DOHH2 (cell line): Measurements from ENCODE around the gene CSTA.

Experiments used
- H3F3A ChIP-seq: fragments of 200-600 bp; sonication (generic), shearing (Covaris generic); 2 replicates; pipeline ENCODE4 v1.6.0; 2016; ENCODE audit warnings: antibody characterized with exemption, mild to moderate bottlenecking; ENCODE audit not compliant: control insufficient read depth, insufficient read depth
- H3K27ac ChIP-seq: fragments of 200-600 bp; sonication (generic); 2 replicates; pipeline ENCODE4 v1.5.1; 2014; ENCODE audit warnings: low read depth, mild to moderate bottlenecking, low read length, moderate library complexity
- H3K27me3 ChIP-seq: fragments of 200-600 bp; sonication (generic); 2 replicates; pipeline ENCODE4 v1.6.1; 2014; ENCODE audit warnings: mild to moderate bottlenecking, low read length, mixed read lengths; ENCODE audit not compliant: control insufficient read depth
- H3K36me3 ChIP-seq: fragments of 200-600 bp; sonication (generic); 2 replicates; pipeline ENCODE4 v1.6.1; 2014; ENCODE audit warnings: mild to moderate bottlenecking, low read length, moderate library complexity, mixed read lengths; ENCODE audit not compliant: control insufficient read depth
- H3K4me1 ChIP-seq: fragments of 200-600 bp; sonication (generic); 2 replicates; pipeline ENCODE4 v1.6.1; 2014; ENCODE audit warnings: mild to moderate bottlenecking, low read length, mixed read lengths; ENCODE audit not compliant: control insufficient read depth
- H3K4me2 ChIP-seq: fragments of 200-600 bp; sonication (generic); 2 replicates; pipeline ENCODE4 v1.6.0; 2014; ENCODE audit warnings: mild to moderate bottlenecking, low read length, moderate library complexity
- H3K4me3 ChIP-seq: fragments of 200-600 bp; sonication (generic); 2 replicates; pipeline ENCODE4 v1.5.1; 2014; ENCODE audit warnings: mild to moderate bottlenecking, low read length, mixed read lengths
- H3K79me2 ChIP-seq: fragments of 200-600 bp; sonication (generic); 2 replicates; pipeline ENCODE4 v1.6.1; 2014; ENCODE audit warnings: mild to moderate bottlenecking, low read length, mixed read lengths; ENCODE audit not compliant: control insufficient read depth
- H3K9me2 ChIP-seq: fragments of 200-600 bp; sonication (generic); replicated peaks from 2 replicates; pipeline ENCODE4 v1.6.1; 2014; ENCODE audit warnings: mild to moderate bottlenecking, low read length, mixed read lengths; ENCODE audit not compliant: control insufficient read depth
- H3K9me3 ChIP-seq: fragments of 200-600 bp; sonication (generic); 2 replicates; pipeline ENCODE4 v1.6.1; 2014; ENCODE audit warnings: antibody characterized with exemption, low read length, mixed read lengths; ENCODE audit not compliant: control insufficient read depth, insufficient read depth
- H4K20me1 ChIP-seq: fragments of 200-600 bp; sonication (generic); 2 replicates; pipeline ENCODE4 v1.6.0; 2014; ENCODE audit warnings: low read depth, mild to moderate bottlenecking, antibody characterized with exemption, low read length, moderate library complexity; ENCODE audit not compliant: control insufficient read depth, insufficient read depth
- EZH2phosphoT487 ChIP-seq: fragments of 200-600 bp; sonication (generic); IDR thresholded peaks from 2 replicates; pipeline ENCODE4 v1.6.1; 2017; ENCODE audit warnings: borderline replicate concordance, mild to moderate bottlenecking, antibody characterized with exemption, low read length, moderate library complexity, mixed read lengths
- TF ChIP-seq, protein P1 (sequence below): fragments of 200-600 bp; sonication (generic); IDR thresholded peaks from one replicate; pipeline ENCODE4 v1.5.1; 2014; ENCODE audit warnings: antibody characterized with exemption, mild to moderate bottlenecking, low read depth, low read length; ENCODE audit not compliant: poor library complexity, severe bottlenecking

The CSTA gene

DNA sequence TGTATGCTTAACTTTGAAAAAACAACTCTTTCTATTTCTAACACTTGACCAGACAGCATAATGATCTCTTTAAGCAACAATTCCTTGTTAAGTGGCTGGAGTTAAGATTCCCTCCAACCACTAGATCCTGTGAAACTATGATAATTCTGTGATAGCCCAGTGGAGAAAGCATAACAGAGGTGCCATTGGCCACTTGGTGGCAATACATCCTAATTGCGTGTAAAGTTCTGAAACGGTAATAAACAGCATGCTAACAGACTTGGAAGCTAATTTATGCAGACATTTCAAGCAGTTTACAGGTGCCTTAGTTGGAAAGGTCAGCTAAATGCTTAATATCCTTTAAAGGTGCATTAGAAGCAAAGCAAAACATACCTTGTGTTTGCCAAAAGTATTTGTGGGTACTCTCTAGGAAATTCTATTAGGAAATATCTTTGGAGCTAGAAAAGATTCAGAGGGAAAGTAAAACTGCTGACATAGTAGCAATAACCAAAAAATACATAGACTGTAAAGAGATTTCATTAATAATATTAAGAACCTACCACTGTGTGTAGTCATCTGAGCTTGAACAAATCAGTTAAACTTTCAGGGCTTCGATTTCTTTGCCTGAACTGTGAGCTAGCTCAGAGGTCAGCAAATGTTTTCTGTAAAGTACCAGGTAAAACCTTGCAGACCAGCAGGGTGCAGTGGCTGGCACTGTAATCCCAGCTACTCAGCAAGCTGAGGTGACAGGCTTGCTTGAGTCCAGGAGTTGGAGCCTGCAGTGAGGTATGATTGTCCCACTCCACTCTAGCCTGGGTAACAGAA, 19.0 kb upstream of the CSTA start:
- peaks cover 8% of the 10 kb centered on the region; the same call in 1 of the 2 replicates for H3K27me3 ChIP-seq
- H3K79me2 ChIP-seq: no peaks in the 10 kb centered on the region
- no peak overlapping the region for H3K4me3 ChIP-seq
- peaks cover 4% of the 10 kb centered on the region for H3K4me1 ChIP-seq
- no peak overlapping the region for H3K27ac ChIP-seq
- no peaks in the 10 kb centered on the region for H4K20me1 ChIP-seq
- H3K4me2 ChIP-seq: no peak overlapping the region
- no peaks in the 10 kb centered on the region for H3F3A ChIP-seq
- H3K36me3 ChIP-seq: no peaks in the 10 kb centered on the region
- no peaks in the 10 kb centered on the region for H3K9me2 ChIP-seq
- no peaks in the 10 kb centered on the region for H3K9me3 ChIP-seq
- no peak for TF ChIP-seq EZH2phosphoT487
- TF ChIP-seq, protein P1, sequence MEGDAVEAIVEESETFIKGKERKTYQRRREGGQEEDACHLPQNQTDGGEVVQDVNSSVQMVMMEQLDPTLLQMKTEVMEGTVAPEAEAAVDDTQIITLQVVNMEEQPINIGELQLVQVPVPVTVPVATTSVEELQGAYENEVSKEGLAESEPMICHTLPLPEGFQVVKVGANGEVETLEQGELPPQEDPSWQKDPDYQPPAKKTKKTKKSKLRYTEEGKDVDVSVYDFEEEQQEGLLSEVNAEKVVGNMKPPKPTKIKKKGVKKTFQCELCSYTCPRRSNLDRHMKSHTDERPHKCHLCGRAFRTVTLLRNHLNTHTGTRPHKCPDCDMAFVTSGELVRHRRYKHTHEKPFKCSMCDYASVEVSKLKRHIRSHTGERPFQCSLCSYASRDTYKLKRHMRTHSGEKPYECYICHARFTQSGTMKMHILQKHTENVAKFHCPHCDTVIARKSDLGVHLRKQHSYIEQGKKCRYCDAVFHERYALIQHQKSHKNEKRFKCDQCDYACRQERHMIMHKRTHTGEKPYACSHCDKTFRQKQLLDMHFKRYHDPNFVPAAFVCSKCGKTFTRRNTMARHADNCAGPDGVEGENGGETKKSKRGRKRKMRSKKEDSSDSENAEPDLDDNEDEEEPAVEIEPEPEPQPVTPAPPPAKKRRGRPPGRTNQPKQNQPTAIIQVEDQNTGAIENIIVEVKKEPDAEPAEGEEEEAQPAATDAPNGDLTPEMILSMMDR: peak; percentile 52

DNA sequence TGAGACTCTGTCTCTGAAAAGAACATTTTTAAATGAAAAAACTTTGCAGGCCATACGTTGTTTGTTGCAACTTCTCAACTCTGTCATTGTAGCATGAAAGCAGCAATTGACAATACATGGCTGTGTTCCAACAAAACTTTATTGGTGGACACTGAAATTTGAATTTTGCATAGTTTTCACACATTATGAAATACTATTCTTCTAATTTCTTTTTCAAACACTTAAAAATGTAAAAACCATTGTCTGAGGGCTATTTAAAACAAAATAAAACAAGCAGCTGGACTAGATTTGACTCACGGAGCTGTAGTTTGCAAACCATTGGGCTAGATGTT, 18.5 kb upstream of the CSTA start:
- Histone ChIP-seq H3K4me3 (no peak overlapping the region), H3F3A (no peaks in the 10 kb centered on the region), H3K27me3 (peaks cover 8% of the 10 kb centered on the region; the same call in 1 of the 2 replicates), H3K9me3 (no peaks in the 10 kb centered on the region), H3K4me1 (no peaks in the 10 kb centered on the region), H3K4me2 (no peak overlapping the region), H3K79me2 (no peaks in the 10 kb centered on the region), H3K27ac (no peak overlapping the region), H3K9me2 (no peaks in the 10 kb centered on the region), H3K36me3 (no peaks in the 10 kb centered on the region), H4K20me1 (no peaks in the 10 kb centered on the region)
- TF ChIP-seq EZH2phosphoT487: no peak
- TF ChIP-seq, protein P1: no peak

DNA sequence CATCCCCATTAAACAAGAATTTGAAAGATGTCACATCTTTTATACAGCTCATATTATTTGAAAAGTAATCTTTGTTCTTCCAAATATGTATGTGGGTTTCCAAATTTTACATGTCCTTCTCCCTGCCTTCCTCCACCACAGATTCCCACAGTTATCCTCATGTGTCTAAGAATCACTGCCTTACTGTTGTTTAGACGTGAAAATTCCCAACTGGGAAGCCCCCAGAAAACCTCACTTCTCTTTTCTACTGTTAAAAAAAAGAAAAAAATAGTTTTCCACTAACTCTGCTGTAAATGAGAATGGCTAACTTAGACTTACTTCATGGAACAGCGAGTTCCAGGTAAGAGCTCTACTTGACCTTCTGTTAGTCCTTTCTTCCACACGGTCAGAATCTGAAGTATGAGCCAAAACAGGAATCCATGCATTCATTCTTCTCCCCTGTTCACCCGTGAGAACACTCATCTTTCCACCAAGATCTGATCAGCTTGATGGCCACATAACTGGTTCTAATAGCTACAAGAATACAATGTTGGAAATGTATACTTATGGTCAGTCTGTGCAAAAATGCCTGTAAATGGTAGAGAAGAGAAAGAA, 17.9 kb upstream of the CSTA start:
- Histone ChIP-seq H3K27ac (no peak overlapping the region), H3K4me2 (no peak overlapping the region), H3K9me2 (no peaks in the 10 kb centered on the region), H3K4me3 (no peak overlapping the region), H3K27me3 (peaks cover 8% of the 10 kb centered on the region; the same call in 1 of the 2 replicates), H4K20me1 (no peaks in the 10 kb centered on the region), H3K79me2 (no peaks in the 10 kb centered on the region), H3K36me3 (no peaks in the 10 kb centered on the region), H3F3A (no peaks in the 10 kb centered on the region), H3K9me3 (no peaks in the 10 kb centered on the region), H3K4me1 (no peaks in the 10 kb centered on the region)
- TF ChIP-seq, protein P1: no peak
- no peak for TF ChIP-seq EZH2phosphoT487
